ENCODE results near the gene KLRG1. TPM values are rescaled to one million over a fixed set of nuclear protein-coding genes. Genes with fewer than 3 reads are reported as not detected.

Gene KLRG1
- total RNA-seq, 1 donor from 2014 or later = 8.6 TPM

GRCh38 chr12:8980137-8980536 lies 9.2 kb upstream of the KLRG1 start:
- no peak for FAIRE-seq

GRCh38 chr12:8985213-8985754 lies 4.1 kb upstream of the KLRG1 start:
- DNase-seq (ENCODE audit: low spot score in 2 of 2) (no peak), FAIRE-seq (no peak)

More at GRCh38 chr12:8980137-8980536, 9.2 kb upstream of the KLRG1 start:
- DNase-seq (ENCODE audit: low spot score in 2 of 2) = no peak

- FAIRE-seq = no peak
- no peak for DNase-seq (ENCODE audit: low spot score in 2 of 2)
Observed at GRCh38 chr12:8987163-8987562, 2.2 kb upstream of the KLRG1 start.

GRCh38 chr12:8987685-8988084 lies 1.7 kb upstream of the KLRG1 start:
- FAIRE-seq = no peak
- DNase-seq (ENCODE audit: low spot score in 2 of 2) = no peak

- FAIRE-seq = no peak
Observed at GRCh38 chr12:8991371-8992345, 2.3 kb downstream of the KLRG1 start.

GRCh38 chr12:8993827-8994226 lies 4.5 kb downstream of the KLRG1 start:
- FAIRE-seq = no peak
- no peak for DNase-seq (ENCODE audit: low spot score in 2 of 2)

More at GRCh38 chr12:8991371-8992345, 2.3 kb downstream of the KLRG1 start:
- DNase-seq (ENCODE audit: low spot score in 2 of 2) = no peak

GRCh38 chr12:8995021-8995775 lies 5.9 kb downstream of the KLRG1 start:
- FAIRE-seq (no peak), DNase-seq (ENCODE audit: low spot score in 2 of 2) (no peak)

GRCh38 chr12:8996682-8997405 lies 7.5 kb downstream of the KLRG1 start:
- DNase-seq (ENCODE audit: low spot score in 2 of 2) (no peak), FAIRE-seq (no peak)

GRCh38 chr12:9001233-9001632 lies 11.9 kb downstream of the KLRG1 start:
- DNase-seq (ENCODE audit: low spot score in 2 of 2) = no peak
- no peak for FAIRE-seq

- DNase-seq (ENCODE audit: low spot score in 2 of 2) = no peak
- no peak for FAIRE-seq
Observed at GRCh38 chr12:9002335-9002734, 13.0 kb downstream of the KLRG1 start.

GRCh38 chr12:9022592-9022991 lies 33.2 kb downstream of the KLRG1 start:
- no peak for FAIRE-seq

GRCh38 chr12:9024512-9024911 lies 35.2 kb downstream of the KLRG1 start:
- no peak for DNase-seq (ENCODE audit: low spot score in 2 of 2)
- no peak for FAIRE-seq

More at GRCh38 chr12:9022592-9022991, 33.2 kb downstream of the KLRG1 start:
- DNase-seq (ENCODE audit: low spot score in 2 of 2) = no peak

GRCh38 chr12:9027161-9028059 lies 38.1 kb downstream of the KLRG1 start:
- DNase-seq (ENCODE audit: low spot score in 2 of 2) (no peak), FAIRE-seq (no peak)

- no peak for DNase-seq (ENCODE audit: low spot score in 2 of 2)
- no peak for FAIRE-seq
Observed at GRCh38 chr12:9030776-9031175, 41.4 kb downstream of the KLRG1 start.

- no peak for FAIRE-seq
- no peak for DNase-seq (ENCODE audit: low spot score in 2 of 2)
Observed at GRCh38 chr12:9032202-9032964, 43.0 kb downstream of the KLRG1 start.

GRCh38 chr12:9033265-9033887 lies 44.0 kb downstream of the KLRG1 start:
- FAIRE-seq = no peak
- no peak for DNase-seq (ENCODE audit: low spot score in 2 of 2)

- FAIRE-seq = no peak
- no peak for DNase-seq (ENCODE audit: low spot score in 2 of 2)
Observed at GRCh38 chr12:9034095-9034494, 44.7 kb downstream of the KLRG1 start.

- FAIRE-seq (no peak), DNase-seq (ENCODE audit: low spot score in 2 of 2) (no peak)
Observed at GRCh38 chr12:9036227-9036626, 46.9 kb downstream of the KLRG1 start.

All from frontal cortex (tissue), 4 donors.